HepG2 (cell line): Measurements from ENCODE around the gene CHN2.

ENCODE experiments used
- CCAR2 ChIP-seq: fragments of 200-400 bp; formaldehyde crosslinking; optimal IDR thresholded peaks from 2 replicates; pipeline ENCODE3; 2018; ENCODE audit warnings: low read depth, mild to moderate bottlenecking, low read length, moderate library complexity
- CEBPB ChIP-seq: IDR thresholded peaks from 2 replicates; pipeline ENCODE4 v1.6.1; 2011; ENCODE audit warnings: low read depth, low read length, improper control_type of control experiment, borderline replicate concordance
- CHD2 ChIP-seq: IDR thresholded peaks from 2 replicates; pipeline ENCODE4 v1.6.1; 2011; ENCODE audit warnings: low read depth, low read length, improper control_type of control experiment
- CTCF ChIP-seq: sonication (generic); formaldehyde crosslinking; IDR thresholded peaks from 2 replicates; pipeline ENCODE4 v1.5.0; 2020; ENCODE audit warnings: mild to moderate bottlenecking, missing genetic modification reagents, moderate library complexity
- DZIP1 ChIP-seq: sonication (generic); formaldehyde crosslinking; IDR thresholded peaks from 2 replicates; pipeline ENCODE4 v1.5.0; 2020; ENCODE audit warnings: mild to moderate bottlenecking, missing genetic modification reagents
- MAF1 ChIP-seq: sonication (generic); formaldehyde crosslinking; IDR thresholded peaks from 2 replicates; pipeline ENCODE4 v1.5.0; 2020; ENCODE audit warnings: missing genetic modification reagents, borderline replicate concordance
- MAX ChIP-seq: IDR thresholded peaks from 2 replicates; pipeline ENCODE4 v1.6.1; 2012; ENCODE audit warnings: inconsistent platforms
- NFKB2 ChIP-seq: sonication (generic); formaldehyde crosslinking; IDR thresholded peaks from 2 replicates; pipeline ENCODE4 v1.4.0; 2020; ENCODE audit warnings: missing genetic modification reagents, borderline replicate concordance
- POLR2A ChIP-seq, 2 experiments: IDR thresholded peaks; 2 replicates each; pipeline ENCODE4 v1.6.1; 2011; ENCODE audit warnings: low read depth in 2 of 2, low read length in 2 of 2, mild to moderate bottlenecking in 1 of 2, moderate library complexity in 1 of 2; ENCODE audit not compliant: insufficient read depth in 1 of 2
- REST ChIP-seq, 2 experiments: IDR thresholded peaks; 2 replicates each; pipeline ENCODE4 v1.6.1; 2011 to 2012; ENCODE audit warnings: low read length in 2 of 2, borderline replicate concordance in 1 of 2, low read depth in 1 of 2, mild to moderate bottlenecking in 1 of 2, moderate library complexity in 1 of 2
- TARDBP ChIP-seq: sonication (generic); formaldehyde crosslinking; IDR thresholded peaks from 2 replicates; pipeline ENCODE4 v1.8.0; 2022; ENCODE audit warnings: mild to moderate bottlenecking, missing genetic modification reagents
- TFAP4 ChIP-seq: sonication (generic); IDR thresholded peaks from 2 replicates; pipeline ENCODE4 v1.6.1; 2016; ENCODE audit warnings: low read depth, borderline replicate concordance
- ZNF703 ChIP-seq: sonication (generic); formaldehyde crosslinking; IDR thresholded peaks from 2 replicates; pipeline ENCODE4 v1.5.1; 2020; ENCODE audit warnings: missing genetic modification reagents, mild to moderate bottlenecking, moderate library complexity, borderline replicate concordance
- ZSCAN5A ChIP-seq: sonication (generic); formaldehyde crosslinking; IDR thresholded peaks from 2 replicates; pipeline ENCODE4 v1.8.0; 2022; ENCODE audit warnings: mild to moderate bottlenecking, missing genetic modification reagents, borderline replicate concordance

- no peak for TF ChIP-seq REST (IDR thresholded peaks at IDR 0.05; ENCODE audit: borderline replicate concordance in 1 of 2, low read depth in 1 of 2, low read length in 2 of 2)
- no peak for TF ChIP-seq DZIP1
- no peak for TF ChIP-seq CTCF (CRISPR knock-in tag)
- TF ChIP-seq CHD2: no peak
- no peak for TF ChIP-seq POLR2A (IDR thresholded peaks at IDR 0.05; ENCODE audit: insufficient read depth in 1 of 2, low read depth in 2 of 2, low read length in 2 of 2)
- peak; percentile 62; the same call in 1 of the 2 replicates for TF ChIP-seq NFKB2
- peak; percentile 70; the same call in 1 of the 2 replicates for TF ChIP-seq TARDBP (CRISPR knock-in tag)
- TF ChIP-seq ZNF703: no peak
- TF ChIP-seq MAX: peak; percentile 90
- TF ChIP-seq ZSCAN5A (CRISPR knock-in tag): no peak
- peak; percentile 26; the same call in 1 of the 2 replicates for TF ChIP-seq TFAP4
- peak; percentile 30 for TF ChIP-seq CCAR2
- TF ChIP-seq MAF1: no peak
- peak; percentile 56; the same call in 1 of the 2 replicates for TF ChIP-seq CEBPB
Observed at GRCh38 chr7:29248713-29249382, 54.3 kb downstream of the CHN2 start.
